Activated gamma-delta T cell (primary cell): Measurements from ENCODE around the gene ABCF2.

Experiments
- DNase-seq: peaks from one replicate; lab custom pipeline; 2025; lab: John Stamatoyannopoulos, UW

ABCF2 gene

GRCh38 chr7:151225948-151226510, 976 bp downstream of the ABCF2 start:
- no peak for DNase-seq

- no peak for DNase-seq
Observed at GRCh38 chr7:151223728-151224127, 3.3 kb downstream of the ABCF2 start.

DNA sequence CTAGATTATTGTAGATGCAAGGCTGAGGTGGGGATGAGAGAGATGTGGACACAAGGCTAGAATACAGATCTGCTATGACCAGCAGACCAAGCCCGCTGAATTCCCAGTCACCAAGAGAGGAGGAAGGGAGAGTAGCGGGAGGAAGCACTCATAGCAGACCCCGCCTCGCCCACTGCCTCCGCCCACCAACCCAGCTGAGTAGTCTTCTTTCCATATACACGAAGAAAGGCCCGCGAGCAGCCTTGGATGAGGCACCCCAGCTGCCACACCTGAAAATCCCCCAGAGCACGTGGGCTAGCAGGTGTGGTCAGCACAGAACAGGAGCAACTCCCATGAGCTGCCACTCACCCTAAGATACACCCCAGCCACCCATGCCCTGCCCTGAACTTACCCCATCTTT, 8.8 kb downstream of the ABCF2 start:
- DNase-seq, result no peak

- no peak for DNase-seq
Observed at GRCh38 chr7:151215396-151215795, 11.6 kb downstream of the ABCF2 start.

DNA sequence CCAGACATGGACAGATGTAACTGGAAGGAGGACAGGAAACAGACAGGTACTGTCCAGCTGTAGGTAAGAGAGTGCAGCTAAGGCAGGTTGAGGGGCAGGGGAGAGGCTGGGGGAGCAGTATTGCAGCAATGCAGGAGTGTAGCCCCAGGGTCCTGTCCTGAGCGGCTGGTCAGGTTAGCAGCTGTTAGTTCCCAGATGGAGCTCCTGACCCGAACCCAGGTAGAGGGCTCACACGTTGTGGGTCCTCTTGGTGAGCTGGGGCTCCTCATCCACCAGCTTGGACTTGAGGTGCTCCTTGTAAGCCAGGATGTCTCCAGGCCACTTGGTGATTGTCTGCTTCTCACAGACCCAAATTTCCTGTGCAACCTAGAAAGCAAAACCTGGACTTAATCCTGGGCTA, 13.2 kb downstream of the ABCF2 start:
- no peak for DNase-seq

- no peak for DNase-seq
Observed at GRCh38 chr7:151212626-151213025, 14.4 kb downstream of the ABCF2 start.

GRCh38 chr7:151211155-151211772, 15.7 kb downstream of the ABCF2 start:
- no peak for DNase-seq

DNA sequence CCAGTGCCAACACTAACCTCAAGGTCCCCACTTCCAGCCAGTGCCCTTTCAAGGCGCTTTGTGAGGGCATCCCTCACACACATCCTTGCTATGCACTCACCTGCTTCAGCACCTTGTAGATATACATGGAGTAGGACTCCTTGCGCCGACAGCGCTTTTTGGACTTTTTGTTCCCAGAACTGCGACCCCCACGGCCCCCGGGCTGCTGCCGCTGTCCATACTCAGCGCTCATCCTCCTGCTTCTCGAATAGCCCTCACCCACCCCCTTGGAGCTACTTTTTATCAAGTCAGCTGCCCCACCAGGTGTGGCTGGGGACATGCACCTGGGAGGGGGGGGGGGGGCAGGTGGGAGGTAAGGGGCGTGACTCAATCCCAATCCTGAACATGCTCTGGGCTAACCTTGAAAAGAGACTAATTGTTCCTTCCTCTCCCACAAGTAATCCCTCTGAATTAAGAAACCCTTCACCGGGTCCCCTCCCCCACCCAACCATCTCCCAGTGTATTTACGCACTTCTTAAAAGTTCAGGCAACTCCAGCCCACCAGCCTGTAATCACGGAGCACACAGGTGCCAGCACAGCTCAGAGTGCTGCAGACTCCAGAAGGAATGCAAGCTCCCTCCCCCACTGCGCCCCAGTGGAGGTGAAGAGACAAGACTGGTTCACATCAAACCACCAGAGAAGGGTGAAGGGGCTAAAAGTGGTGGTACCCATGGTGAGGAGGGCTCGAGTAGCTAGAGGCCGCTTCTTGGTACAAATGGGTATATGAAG, 16.7 kb downstream of the ABCF2 start, which contains the start of gene H2BK1:
Gene H2BK1 (minus strand): TSS at position 402 of the 768 bp plus-strand sequence. CDS start 170 bp downstream, at position 232.
- DNase-seq, result no peak

DNA sequence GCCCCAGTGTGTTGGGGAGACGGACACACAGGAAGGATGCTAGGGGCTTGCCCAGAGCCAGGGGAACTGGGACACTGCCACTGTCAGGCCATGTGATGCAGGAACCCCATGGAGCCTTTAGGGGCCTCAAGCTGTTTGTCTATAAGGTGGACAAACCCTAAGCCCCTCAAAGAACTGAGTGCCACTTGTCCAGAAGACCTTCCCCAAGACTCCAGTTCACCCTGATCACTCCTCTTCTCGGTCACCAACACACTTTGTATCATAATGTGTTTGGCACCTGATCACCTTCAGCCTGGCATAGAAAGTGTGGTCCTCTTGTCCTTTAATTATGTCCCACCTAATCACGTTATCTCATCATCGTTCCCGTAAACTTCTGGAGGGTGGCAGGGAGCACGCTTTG, 17.4 kb downstream of the ABCF2 start:
- DNase-seq, result no peak

DNA sequence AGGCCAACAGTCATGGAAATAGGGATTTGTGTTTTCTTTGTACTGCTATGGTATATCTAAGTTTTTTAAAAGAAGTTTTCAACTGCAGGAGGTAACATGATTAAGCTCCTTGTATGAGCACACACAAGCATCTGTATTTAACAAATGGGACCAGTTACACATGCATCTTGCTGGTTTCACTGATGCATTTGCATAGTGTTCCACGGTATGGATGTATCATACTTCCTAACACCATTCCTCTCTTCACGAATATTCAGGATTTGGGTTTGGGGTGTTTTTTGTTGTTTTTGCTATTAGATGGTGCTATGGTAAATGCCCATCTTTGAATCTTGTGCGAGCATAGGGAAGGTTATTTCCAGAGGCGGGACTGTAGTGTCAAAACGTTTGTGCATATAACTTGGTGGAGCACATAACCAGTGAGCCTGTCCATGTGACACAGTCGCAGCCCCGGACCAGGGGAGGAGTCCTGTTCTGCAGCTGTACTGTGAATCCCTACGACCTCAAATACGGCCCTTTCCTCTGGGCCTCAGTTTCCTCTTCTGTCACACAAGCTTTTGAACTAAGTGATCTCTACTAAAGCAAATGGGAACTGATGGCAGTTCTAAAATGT, 18.6 kb downstream of the ABCF2 start:
- DNase-seq, result no peak

- DNase-seq, result no peak
Observed at GRCh38 chr7:151207804-151208203, 19.2 kb downstream of the ABCF2 start.

DNA sequence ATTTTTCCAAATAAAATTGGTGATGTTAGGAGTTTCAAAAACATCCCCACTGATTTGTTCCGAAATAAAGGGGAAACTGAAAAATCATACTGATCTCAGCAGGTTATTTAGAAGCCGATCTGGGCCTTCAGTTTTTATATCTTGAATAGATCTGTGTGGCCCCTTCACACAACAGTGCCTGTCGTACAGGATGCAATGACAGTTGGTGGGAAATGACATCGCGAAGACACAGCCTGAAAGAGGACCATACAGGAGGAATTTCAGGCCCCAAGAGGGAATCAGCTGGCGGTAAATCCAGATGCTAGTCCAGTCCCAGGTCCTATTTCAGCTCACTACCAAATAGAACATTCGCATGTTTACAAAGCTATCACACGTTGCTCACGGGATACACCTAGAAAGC, 19.7 kb downstream of the ABCF2 start:
- no peak for DNase-seq

DNA sequence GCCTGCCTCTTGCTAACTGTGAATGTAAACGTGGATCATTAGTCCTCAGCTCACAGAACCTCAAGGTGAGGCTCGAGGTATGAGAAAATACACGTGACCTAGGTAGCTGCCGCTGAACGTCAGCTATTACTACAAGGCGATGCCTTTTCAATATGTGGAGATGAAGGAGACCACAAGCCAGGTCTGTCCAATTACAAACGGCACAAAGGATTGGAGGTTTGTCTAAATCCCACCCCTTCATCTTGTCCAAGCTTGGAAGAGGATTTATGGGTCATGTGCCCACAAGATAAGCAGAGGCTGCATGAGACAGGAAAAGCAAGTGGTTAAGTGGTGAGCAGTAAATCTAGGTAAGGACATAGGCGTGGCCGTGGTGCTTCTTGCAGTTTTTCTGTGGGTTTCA, 20.1 kb downstream of the ABCF2 start:
- no peak for DNase-seq

DNA sequence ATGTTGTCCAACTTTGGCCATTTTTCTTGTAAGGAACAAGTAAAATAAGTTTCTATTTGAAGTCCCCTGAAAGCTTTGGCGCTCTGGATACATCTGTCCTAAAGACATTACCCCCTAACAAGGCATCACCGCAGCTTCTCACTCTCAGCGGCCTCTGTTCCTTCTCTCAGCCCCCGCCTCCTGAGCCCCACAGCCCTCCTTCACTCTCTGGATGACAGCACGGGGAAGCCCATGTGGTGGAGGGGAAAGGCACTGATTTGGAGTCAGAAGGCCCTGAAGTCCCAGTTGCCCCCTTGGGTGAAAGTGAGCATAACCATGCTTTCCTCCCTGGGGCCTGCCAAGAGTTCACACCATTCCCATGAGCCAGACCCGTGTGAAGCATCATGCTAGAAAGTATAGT, 21.3 kb downstream of the ABCF2 start:
- no peak for DNase-seq

DNA sequence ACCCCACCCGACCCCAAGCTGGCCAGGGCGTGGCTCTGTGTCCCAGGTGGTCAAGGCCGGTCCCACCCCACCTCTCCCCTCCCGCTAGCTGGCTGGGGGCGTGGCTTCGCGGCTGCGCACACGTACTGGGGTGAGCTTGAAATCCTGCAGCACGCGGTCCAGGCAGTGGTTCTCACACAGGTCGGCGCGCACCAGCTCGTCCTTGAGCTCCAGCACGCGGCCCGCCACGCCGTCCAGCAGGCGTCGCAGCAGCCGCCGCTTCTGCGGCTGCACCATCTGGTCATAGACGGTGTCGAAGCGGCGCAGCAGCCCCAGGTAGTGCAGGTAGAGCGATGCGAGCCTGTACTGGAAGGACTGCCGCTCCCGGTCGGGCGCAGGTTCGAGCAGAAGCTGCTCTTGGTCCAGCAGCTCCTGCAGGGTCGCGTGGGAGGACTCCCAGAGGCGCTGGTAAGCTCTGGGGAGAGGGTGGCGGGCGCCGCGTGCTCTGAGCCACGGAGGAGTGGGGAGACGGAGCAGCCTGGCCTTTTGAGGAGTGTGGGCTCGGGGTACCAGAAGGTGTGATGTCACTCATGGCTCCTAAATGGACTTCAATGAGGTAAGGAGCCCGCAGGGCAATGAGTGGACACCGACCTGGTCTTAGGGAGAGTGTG, 22.5 kb downstream of the ABCF2 start:
- no peak for DNase-seq

DNA sequence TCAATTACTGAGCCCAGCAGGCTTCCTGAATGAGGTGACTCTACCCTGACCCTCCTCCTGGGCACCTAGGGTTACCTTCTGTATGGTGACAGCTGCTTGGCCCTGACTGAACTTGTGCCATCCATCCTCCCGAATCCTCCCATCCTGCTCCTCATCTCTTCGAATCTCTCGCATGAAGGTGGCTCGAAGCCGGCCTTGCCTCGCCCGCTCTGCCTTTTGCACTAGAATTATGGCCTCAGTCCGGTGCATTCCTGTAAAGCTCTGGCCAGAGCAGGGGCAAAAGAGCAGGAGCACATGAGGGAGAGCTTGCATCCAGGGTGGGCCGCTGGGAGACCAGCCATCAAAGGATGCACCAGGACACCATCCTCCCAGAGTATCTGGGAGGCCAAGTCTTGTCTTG, 24.2 kb downstream of the ABCF2 start:
- DNase-seq, result no peak

- no peak for DNase-seq
Observed at GRCh38 chr7:151201751-151202150, 25.3 kb downstream of the ABCF2 start.

DNA sequence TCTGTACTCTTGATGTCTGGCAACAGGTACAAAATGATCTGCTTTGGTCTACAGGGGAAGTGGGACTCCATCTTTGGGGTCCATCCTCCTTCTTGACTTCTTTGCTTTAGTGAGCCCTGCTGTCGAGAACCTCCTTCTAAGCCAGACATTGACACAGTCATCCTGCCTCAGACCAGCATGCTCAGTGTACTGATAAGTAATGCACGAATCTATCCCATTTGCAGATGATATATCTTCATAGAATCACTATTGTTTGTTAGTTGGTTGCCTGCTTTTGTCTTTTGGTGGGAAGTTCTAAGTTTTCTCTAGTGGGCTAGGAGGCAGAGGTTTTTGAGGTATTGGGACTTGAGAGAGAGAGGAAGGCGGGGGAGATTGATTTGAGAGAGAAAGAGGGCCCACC, 25.7 kb downstream of the ABCF2 start:
- no peak for DNase-seq

- no peak for DNase-seq
Observed at GRCh38 chr7:151198945-151199848, 27.8 kb downstream of the ABCF2 start.

GRCh38 chr7:151197932-151198331, 29.1 kb downstream of the ABCF2 start:
- no peak for DNase-seq
